Gastroesophageal sphincter (tissue), 3 donors: Measurements from ENCODE around the gene SPI1.

Source experiments
- POLR2A ChIP-seq, 2 donors: fragments of 450-650 bp; IDR thresholded peaks; one replicate each; pipeline ENCODE4 v1.6.1; 2017; ENCODE audit warnings: antibody characterized with exemption in 2 of 2, mild to moderate bottlenecking in 2 of 2, moderate library complexity in 1 of 2
- POLR2AphosphoS5 ChIP-seq: sonication (generic); formaldehyde crosslinking; IDR thresholded peaks from one replicate; pipeline ENCODE4 v1.6.1; 2017; ENCODE audit warnings: antibody characterized with exemption
- TF ChIP-seq, protein P1 (sequence below), 4 experiments: fragments of 200-600 bp in 2 of 4; fragments of 450-650 bp in 2 of 4; sonication (generic) in 1 of 4; IDR thresholded peaks; one replicate each; pipeline ENCODE4 v1.5.1; 2017 to 2019; ENCODE audit warnings: antibody characterized with exemption in 4 of 4, mild to moderate bottlenecking in 2 of 4, moderate library complexity in 2 of 4

- TF ChIP-seq, protein P1, sequence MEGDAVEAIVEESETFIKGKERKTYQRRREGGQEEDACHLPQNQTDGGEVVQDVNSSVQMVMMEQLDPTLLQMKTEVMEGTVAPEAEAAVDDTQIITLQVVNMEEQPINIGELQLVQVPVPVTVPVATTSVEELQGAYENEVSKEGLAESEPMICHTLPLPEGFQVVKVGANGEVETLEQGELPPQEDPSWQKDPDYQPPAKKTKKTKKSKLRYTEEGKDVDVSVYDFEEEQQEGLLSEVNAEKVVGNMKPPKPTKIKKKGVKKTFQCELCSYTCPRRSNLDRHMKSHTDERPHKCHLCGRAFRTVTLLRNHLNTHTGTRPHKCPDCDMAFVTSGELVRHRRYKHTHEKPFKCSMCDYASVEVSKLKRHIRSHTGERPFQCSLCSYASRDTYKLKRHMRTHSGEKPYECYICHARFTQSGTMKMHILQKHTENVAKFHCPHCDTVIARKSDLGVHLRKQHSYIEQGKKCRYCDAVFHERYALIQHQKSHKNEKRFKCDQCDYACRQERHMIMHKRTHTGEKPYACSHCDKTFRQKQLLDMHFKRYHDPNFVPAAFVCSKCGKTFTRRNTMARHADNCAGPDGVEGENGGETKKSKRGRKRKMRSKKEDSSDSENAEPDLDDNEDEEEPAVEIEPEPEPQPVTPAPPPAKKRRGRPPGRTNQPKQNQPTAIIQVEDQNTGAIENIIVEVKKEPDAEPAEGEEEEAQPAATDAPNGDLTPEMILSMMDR (IDR thresholded peaks at IDR 0.05): no peak
- TF ChIP-seq POLR2A (IDR thresholded peaks at IDR 0.05) (no peak), POLR2AphosphoS5 (no peak)
Observed at GRCh38 chr11:47374720-47375019, 3.7 kb downstream of the SPI1 start.
